ENCODE measurements around the gene PKP4. TPM values are rescaled to one million over a fixed set of nuclear protein-coding genes. Genes with fewer than 3 reads are reported as not detected.

Gene PKP4
- total and polyA plus RNA-seq, 2 experiments from 2014 or later = 35.7 to 92.3 TPM

GRCh38 chr2:158557752-158558151 lies 101.0 kb downstream of the PKP4 start:
- no peak for DNase-seq (ENCODE audit: low spot score)
- H4K20me1 ChIP-seq (replicated peaks; ENCODE audit: insufficient read depth) = no peaks in the 10 kb centered on the region; the same call in 1 of the 2 replicates
- no peaks in the 10 kb centered on the region for H3K4me1 ChIP-seq (ENCODE audit: insufficient read depth)
- Mint-ChIP-seq H3K27ac (no peak overlapping the region), H3K4me1 (no peaks in the 10 kb centered on the region), H3K36me3 (ENCODE audit: low read depth) (peaks cover 10% of the 10 kb centered on the region), H3K27me3 (ENCODE audit: insufficient read depth, low read depth, poor library complexity) (peaks cover 8% of the 10 kb centered on the region), H3K4me3 (no peak overlapping the region), H3K9me3 (no peaks in the 10 kb centered on the region)
- no peak overlapping the region for H2AFZ ChIP-seq
- no peak overlapping the region for H3K4me3 ChIP-seq
- H3K9me2 ChIP-seq (ENCODE audit: insufficient read depth) = no peaks in the 10 kb centered on the region
- H3K4me2 ChIP-seq = no peak overlapping the region
- no peak for TF ChIP-seq NANOG (IDR thresholded peaks at IDR 0.05; ENCODE audit: borderline replicate concordance)
- no peak for TF ChIP-seq CREB1 (CRISPR knock-in tag; IDR thresholded peaks at IDR 0.05; ENCODE audit: low read depth)
- TF ChIP-seq ETS1 (IDR thresholded peaks at IDR 0.05) = no peak
- no peak for TF ChIP-seq ZNF331 (CRISPR knock-in tag; IDR thresholded peaks at IDR 0.05; ENCODE audit: low read depth)
- TF ChIP-seq EZH2phosphoT487 (IDR thresholded peaks at IDR 0.05; ENCODE audit: unreplicated experiment) = no peak
- no peak for TF ChIP-seq ZNF114 (CRISPR knock-in tag; IDR thresholded peaks at IDR 0.05)
- no peak for TF ChIP-seq JUNB (IDR thresholded peaks at IDR 0.05; ENCODE audit: unreplicated experiment)
- no peak for TF ChIP-seq REST (IDR thresholded peaks at IDR 0.05; ENCODE audit: unreplicated experiment)
- TF ChIP-seq CTCF (conservative IDR thresholded peaks at IDR 0.05; ENCODE audit: low read depth in 2 of 2) = no peak
- no peak for TF ChIP-seq POLR2AphosphoS5 (IDR thresholded peaks at IDR 0.05; ENCODE audit: low read depth)
- no peak for TF ChIP-seq STAT1 (IDR thresholded peaks at IDR 0.05; ENCODE audit: unreplicated experiment)
- TF ChIP-seq ZNF462 (CRISPR knock-in tag; IDR thresholded peaks at IDR 0.05) = no peak
- TF ChIP-seq EZH2 (IDR thresholded peaks at IDR 0.05; ENCODE audit: low read depth, unreplicated experiment) = no peak
- H3K27ac ChIP-seq (ENCODE audit: low read depth) = no peak overlapping the region
- no peaks in the 10 kb centered on the region; the same call in 1 of the 2 replicates for H3K36me3 ChIP-seq (ENCODE audit: insufficient read depth)
- H3K27me3 ChIP-seq (ENCODE audit: insufficient read depth) = no peaks in the 10 kb centered on the region
- peaks cover 16% of the 10 kb centered on the region; the same call in 1 of the 2 replicates for H3K79me2 ChIP-seq (replicated peaks; ENCODE audit: insufficient read depth)
- no peaks in the 10 kb centered on the region for H3F3A ChIP-seq (replicated peaks; ENCODE audit: low read depth)
- no peak for ATAC-seq
